Cardiac muscle cell (in vitro differentiated cells and primary cell): Measurements from ENCODE around the gene ASB10. TPM values are rescaled to one million over a fixed set of nuclear protein-coding genes. Genes with fewer than 3 reads are reported as not detected.

Experiments
- DNase-seq, 2 donors: peaks; one replicate each; pipeline versions ENCODE4 v3.0.0 to v3.0.0-alpha.2; 2010 to 2017; ENCODE audit warnings: low read depth in 1 of 2, low spot score in 1 of 2
- H3K27ac ChIP-seq: fragments of 200-600 bp; sonication (generic); 2 replicates; pipeline ENCODE4 v1.5.1; 2016
- H3K27me3 ChIP-seq: fragments of 200-600 bp; sonication (generic); 2 replicates; pipeline ENCODE4 v1.6.0; 2016; ENCODE audit warnings: control low read depth
- H3K36me3 ChIP-seq: fragments of 200-600 bp; sonication (generic); 2 replicates; pipeline ENCODE4 v1.5.1; 2016; ENCODE audit warnings: control low read depth
- H3K4me1 ChIP-seq: fragments of 200-600 bp; sonication (generic); 2 replicates; pipeline ENCODE4 v1.8.1; 2017; ENCODE audit warnings: low read depth, mild to moderate bottlenecking, mixed run types
- H3K4me3 ChIP-seq: fragments of 200-600 bp; sonication (generic); 2 replicates; pipeline ENCODE4 v1.5.1; 2016; ENCODE audit warnings: mild to moderate bottlenecking
- H3K9me3 ChIP-seq: fragments of 200-600 bp; sonication (generic); 2 replicates; pipeline ENCODE4 v1.5.1; 2017; ENCODE audit warnings: low read depth, mild to moderate bottlenecking, control low read depth
- CTCF ChIP-seq: IDR thresholded peaks from 2 replicates; pipeline ENCODE4 v1.5.1; 2012; ENCODE audit warnings: low read depth, mild to moderate bottlenecking, low read length
- polyA plus RNA-seq: library from polyadenylated mRNA; unstranded; fragments of >200 nt; fragmentation: Nextera tagmentation; extraction: Ambion mirVana; gene quantifications from 2 replicates; pipeline ENCODE4 v1.2.1, GENCODE V29; 2016
- total RNA-seq: library from RNA; depleted of rRNA; stranded (reverse); fragments of >200 nt; gene quantifications from 2 replicates; pipeline ENCODE4 v1.2.3, GENCODE V29; 2016

Gene ASB10
- total and polyA plus RNA-seq, 2 experiments from 2014 or later: 1.0 TPM; not detected in 1

- no peak for TF ChIP-seq CTCF
- no peaks in the 10 kb centered on the region for H3K27me3 ChIP-seq
- no peak overlapping the region for H3K27ac ChIP-seq
- peaks cover 4% of the 10 kb centered on the region for H3K4me1 ChIP-seq
- no peak for DNase-seq
- no peak overlapping the region for H3K4me3 ChIP-seq
- H3K9me3 ChIP-seq: no peaks in the 10 kb centered on the region
- H3K36me3 ChIP-seq: peaks cover 3% of the 10 kb centered on the region
These were observed 21.3 kb upstream of the ASB10 start for GRCh38 chr7:151208253-151208862.

GRCh38 chr7:151207804-151208203 is 20.8 kb upstream of the ASB10 start:
- no peak for DNase-seq
- H3K4me3 ChIP-seq: no peak overlapping the region
- H3K4me1 ChIP-seq: peaks cover 4% of the 10 kb centered on the region
- H3K27ac ChIP-seq: no peak overlapping the region
- TF ChIP-seq CTCF: no peak
- no peaks in the 10 kb centered on the region for H3K27me3 ChIP-seq
- peaks cover 3% of the 10 kb centered on the region for H3K36me3 ChIP-seq
- H3K9me3 ChIP-seq: no peaks in the 10 kb centered on the region

GRCh38 chr7:151207315-151207714 is 20.3 kb upstream of the ASB10 start:
- no peak for DNase-seq
- no peak overlapping the region for H3K4me3 ChIP-seq
- H3K4me1 ChIP-seq: peaks cover 4% of the 10 kb centered on the region
- H3K27ac ChIP-seq: no peak overlapping the region
- no peaks in the 10 kb centered on the region for H3K27me3 ChIP-seq
- H3K9me3 ChIP-seq: no peaks in the 10 kb centered on the region
- TF ChIP-seq CTCF: no peak
- peaks cover 3% of the 10 kb centered on the region for H3K36me3 ChIP-seq

- Histone ChIP-seq H3K36me3 (peaks cover under 1% of the 10 kb centered on the region), H3K4me1 (peaks cover 4% of the 10 kb centered on the region), H3K27ac (no peak overlapping the region), H3K4me3 (no peak overlapping the region), H3K27me3 (no peaks in the 10 kb centered on the region), H3K9me3 (no peaks in the 10 kb centered on the region)
- TF ChIP-seq CTCF: no peak
- no peak for DNase-seq
These were observed 19.9 kb upstream of the ASB10 start for GRCh38 chr7:151206914-151207313.

- Histone ChIP-seq H3K9me3 (no peaks in the 10 kb centered on the region), H3K4me1 (peaks cover 4% of the 10 kb centered on the region), H3K36me3 (no peaks in the 10 kb centered on the region), H3K27ac (no peak overlapping the region), H3K4me3 (no peak overlapping the region), H3K27me3 (no peaks in the 10 kb centered on the region)
- no peak for DNase-seq
- TF ChIP-seq CTCF: no peak
These were observed 18.7 kb upstream of the ASB10 start for GRCh38 chr7:151205730-151206129.
